ENCODE results near the gene FGF16.
"Not testable (repeated sequence)": the region's sequence is repeated elsewhere in the genome, so short reads cannot be mapped to it uniquely, and the experiment has no call there.

The FGF16 gene

GRCh38 chrX:77446908-77447652 lies at the start of gene FGF16:
Gene FGF16 (plus strand): TSS chrX:77447389. CDS start chrX:77447675, 286 bp downstream.
- no peak for DNase-seq

- DNase-seq = no peak
Observed at GRCh38 chrX:77398330-77398954, 48.7 kb upstream of the FGF16 start.

- no peak for DNase-seq
Observed at GRCh38 chrX:77404419-77404818, 42.8 kb upstream of the FGF16 start.

- not testable (repeated sequence) for DNase-seq
Observed at GRCh38 chrX:77407821-77408220, 39.4 kb upstream of the FGF16 start.

GRCh38 chrX:77412631-77413030 lies 34.6 kb upstream of the FGF16 start:
- no peak for DNase-seq

- no peak for DNase-seq
Observed at GRCh38 chrX:77415161-77415560, 32.0 kb upstream of the FGF16 start.

GRCh38 chrX:77415882-77416281 lies 31.3 kb upstream of the FGF16 start:
- DNase-seq = no peak

- DNase-seq = no peak
Observed at GRCh38 chrX:77422891-77423648, 24.1 kb upstream of the FGF16 start.

GRCh38 chrX:77426811-77427210 lies 20.4 kb upstream of the FGF16 start:
- DNase-seq = no peak

- DNase-seq = no peak
Observed at GRCh38 chrX:77427611-77428010, 19.6 kb upstream of the FGF16 start.

GRCh38 chrX:77428551-77428950 lies 18.6 kb upstream of the FGF16 start:
- DNase-seq = no peak

GRCh38 chrX:77431227-77431626 lies 16.0 kb upstream of the FGF16 start:
- no peak for DNase-seq

GRCh38 chrX:77433001-77433400 lies 14.2 kb upstream of the FGF16 start:
- no peak for DNase-seq

GRCh38 chrX:77434962-77435361 lies 12.2 kb upstream of the FGF16 start:
- no peak for DNase-seq

- DNase-seq = no peak
Observed at GRCh38 chrX:77436271-77436670, 10.9 kb upstream of the FGF16 start.

GRCh38 chrX:77436682-77437081 lies 10.5 kb upstream of the FGF16 start:
- DNase-seq = no peak

GRCh38 chrX:77440330-77440729 lies 6.9 kb upstream of the FGF16 start:
- DNase-seq = no peak

GRCh38 chrX:77441033-77441432 lies 6.2 kb upstream of the FGF16 start:
- no peak for DNase-seq

- DNase-seq = no peak
Observed at GRCh38 chrX:77441479-77441878, 5.7 kb upstream of the FGF16 start.

- no peak for DNase-seq
Observed at GRCh38 chrX:77442728-77443127, 4.5 kb upstream of the FGF16 start.

GRCh38 chrX:77444075-77444474 lies 3.1 kb upstream of the FGF16 start:
- no peak for DNase-seq

GRCh38 chrX:77444545-77444944 lies 2.6 kb upstream of the FGF16 start:
- DNase-seq = no peak

- DNase-seq = no peak
Observed at GRCh38 chrX:77446029-77446585, 1.1 kb upstream of the FGF16 start.
